DND-41 (cell line): ENCODE results near the gene PLEKHA6.

ENCODE experiments used
- ATAC-seq: fragments of 200-7000 bp; cut with Tn5 transposase; 3 replicates; pipeline ENCODE4 v1.9.1; 2021; ENCODE audit warnings: low read depth; ENCODE audit not compliant: insufficient read depth
- DNase-seq: peaks from one replicate; pipeline ENCODE4 v3.0.0-alpha.2; 2020
- H2AFZ ChIP-seq: 2 replicates; pipeline ENCODE4 v1.6.0; 2012; ENCODE audit warnings: low read depth, low read length
- H3K27ac ChIP-seq: 2 replicates; pipeline ENCODE4 v1.5.1; 2012; ENCODE audit warnings: low read length, inconsistent platforms
- H3K27me3 ChIP-seq: fragments of 200-600 bp; sonication (generic); 2 replicates; pipeline ENCODE4 v1.6.0; 2012; ENCODE audit warnings: low read length, mild to moderate bottlenecking, inconsistent platforms; ENCODE audit not compliant: insufficient read depth, poor library complexity
- H3K36me3 ChIP-seq: 2 replicates; pipeline ENCODE4 v1.5.1; 2012; ENCODE audit warnings: low read length, inconsistent platforms; ENCODE audit not compliant: insufficient read depth
- H3K4me1 ChIP-seq: 2 replicates; pipeline ENCODE4 v1.5.1; 2012; ENCODE audit warnings: mild to moderate bottlenecking, low read length; ENCODE audit not compliant: insufficient read depth
- H3K4me2 ChIP-seq: 2 replicates; pipeline ENCODE4 v1.6.0; 2012; ENCODE audit warnings: mild to moderate bottlenecking, moderate library complexity, low read length, inconsistent platforms; ENCODE audit not compliant: insufficient read depth
- H3K4me3 ChIP-seq, 2 experiments: fragments of 200-600 bp in 1 of 2; shearing (Covaris generic) in 1 of 2; 2 replicates each; pipeline ENCODE4 v1.5.1; 2012 to 2016; ENCODE audit warnings: inconsistent platforms in 2 of 2, low read length in 2 of 2, mild to moderate bottlenecking in 2 of 2, low read depth in 1 of 2, moderate library complexity in 1 of 2
- H3K79me2 ChIP-seq: 2 replicates; pipeline ENCODE4 v1.6.0; 2012; ENCODE audit warnings: low read length, inconsistent platforms; ENCODE audit not compliant: insufficient read depth
- H3K9ac ChIP-seq: 2 replicates; pipeline ENCODE4 v1.6.0; 2012; ENCODE audit warnings: low read depth, mild to moderate bottlenecking, inconsistent platforms, low read length, moderate library complexity
- H3K9me3 ChIP-seq: 2 replicates; pipeline ENCODE4 v1.5.1; 2012; ENCODE audit warnings: low read length, moderate library complexity, mild to moderate bottlenecking, inconsistent platforms; ENCODE audit not compliant: insufficient read depth, severe bottlenecking
- H4K20me1 ChIP-seq: 2 replicates; pipeline ENCODE4 v1.6.0; 2012; ENCODE audit warnings: low read length; ENCODE audit not compliant: insufficient read depth
- EZH2 ChIP-seq: IDR thresholded peaks from 3 replicates; pipeline ENCODE4 v1.6.1; 2012; ENCODE audit warnings: borderline replicate concordance, low read depth, mild to moderate bottlenecking, moderate library complexity, low read length, inconsistent platforms; ENCODE audit not compliant: severe bottlenecking
- TF ChIP-seq, protein P1 (sequence below): IDR thresholded peaks from 2 replicates; pipeline ENCODE4 v1.5.1; 2012; ENCODE audit warnings: borderline replicate concordance, low read length, moderate library complexity, mild to moderate bottlenecking; ENCODE audit not compliant: poor library complexity, severe bottlenecking; ENCODE audit errors: extremely low read depth

Gene PLEKHA6

DNA sequence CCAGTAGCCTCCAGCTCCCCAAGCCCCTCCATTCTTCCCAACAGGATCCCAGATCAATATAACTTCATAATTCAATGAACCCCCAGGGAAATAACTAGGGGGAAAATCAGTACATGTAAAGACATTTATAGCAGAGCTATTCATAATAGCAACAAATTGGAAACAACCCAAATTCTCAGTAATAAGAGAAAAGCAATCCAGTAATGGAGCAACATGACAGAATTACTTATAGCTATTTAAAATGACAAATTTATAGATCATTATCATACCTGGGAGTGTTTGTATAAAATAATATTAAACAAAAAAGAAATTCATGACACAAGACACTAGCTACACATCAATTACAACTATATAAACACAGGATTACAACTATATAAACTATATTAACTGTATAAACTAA, 20.2 kb downstream of the PLEKHA6 start:
- Histone ChIP-seq H3K36me3 (no peaks in the 10 kb centered on the region), H4K20me1 (no peaks in the 10 kb centered on the region), H2AFZ (no peak overlapping the region), H3K79me2 (no peaks in the 10 kb centered on the region), H3K27ac (no peak overlapping the region), H3K9ac (no peak overlapping the region), H3K4me1 (no peaks in the 10 kb centered on the region), H3K4me2 (no peak overlapping the region), H3K4me3 (no peak overlapping the region), H3K9me3 (no peaks in the 10 kb centered on the region), H3K27me3 (peaks cover 60% of the 10 kb centered on the region)
- TF ChIP-seq, protein P1, sequence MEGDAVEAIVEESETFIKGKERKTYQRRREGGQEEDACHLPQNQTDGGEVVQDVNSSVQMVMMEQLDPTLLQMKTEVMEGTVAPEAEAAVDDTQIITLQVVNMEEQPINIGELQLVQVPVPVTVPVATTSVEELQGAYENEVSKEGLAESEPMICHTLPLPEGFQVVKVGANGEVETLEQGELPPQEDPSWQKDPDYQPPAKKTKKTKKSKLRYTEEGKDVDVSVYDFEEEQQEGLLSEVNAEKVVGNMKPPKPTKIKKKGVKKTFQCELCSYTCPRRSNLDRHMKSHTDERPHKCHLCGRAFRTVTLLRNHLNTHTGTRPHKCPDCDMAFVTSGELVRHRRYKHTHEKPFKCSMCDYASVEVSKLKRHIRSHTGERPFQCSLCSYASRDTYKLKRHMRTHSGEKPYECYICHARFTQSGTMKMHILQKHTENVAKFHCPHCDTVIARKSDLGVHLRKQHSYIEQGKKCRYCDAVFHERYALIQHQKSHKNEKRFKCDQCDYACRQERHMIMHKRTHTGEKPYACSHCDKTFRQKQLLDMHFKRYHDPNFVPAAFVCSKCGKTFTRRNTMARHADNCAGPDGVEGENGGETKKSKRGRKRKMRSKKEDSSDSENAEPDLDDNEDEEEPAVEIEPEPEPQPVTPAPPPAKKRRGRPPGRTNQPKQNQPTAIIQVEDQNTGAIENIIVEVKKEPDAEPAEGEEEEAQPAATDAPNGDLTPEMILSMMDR, result no peak
- TF ChIP-seq EZH2, result no peak
- no peak for ATAC-seq
- DNase-seq, result no peak

DNA sequence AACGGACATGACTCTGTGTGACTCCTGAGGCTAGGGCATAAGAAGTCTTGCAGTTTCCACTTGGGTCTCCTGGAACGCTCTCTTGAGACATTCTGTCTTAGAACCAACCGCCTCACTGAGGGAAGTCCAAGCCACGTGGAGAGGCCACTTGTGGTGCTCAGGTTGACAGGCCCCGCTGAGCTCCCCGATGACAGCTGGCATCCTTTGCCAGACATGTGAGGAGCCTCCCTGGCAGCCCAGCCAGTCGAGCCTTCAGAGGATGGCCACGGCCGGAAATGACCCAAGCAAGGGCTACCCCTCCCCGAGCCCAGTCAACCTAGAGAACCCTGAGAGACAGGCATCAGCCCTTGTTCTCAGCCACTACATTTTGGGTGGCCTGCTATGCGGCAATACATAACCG, 20.7 kb downstream of the PLEKHA6 start:
- TF ChIP-seq EZH2, result no peak

DNA sequence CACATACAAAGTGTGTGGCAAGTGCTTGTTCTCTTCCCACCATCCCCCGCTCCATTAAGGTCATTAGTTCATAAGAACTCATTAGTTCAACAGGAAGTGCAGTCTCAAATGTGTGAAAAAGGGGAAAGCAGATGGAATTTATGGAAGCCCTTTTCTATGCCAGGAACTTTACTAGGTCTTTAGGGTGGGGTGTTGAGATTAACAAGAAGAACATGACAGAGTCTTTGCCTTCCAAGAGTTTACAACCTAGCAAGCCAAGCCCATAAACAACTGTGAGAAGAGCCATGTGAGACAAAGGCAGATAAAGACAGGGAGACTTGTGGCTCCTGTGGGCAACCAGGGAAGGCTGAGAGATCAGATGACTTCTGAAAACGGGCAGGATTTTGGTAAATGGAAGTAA, 21.4 kb downstream of the PLEKHA6 start:
- no peak overlapping the region for H3K4me3 ChIP-seq
- ATAC-seq, result no peak

More for the DNA sequence above, 20.7 kb downstream of the PLEKHA6 start:
- Histone ChIP-seq H3K9me3 (no peaks in the 10 kb centered on the region), H3K27ac (no peak overlapping the region), H3K4me2 (no peak overlapping the region), H3K79me2 (no peaks in the 10 kb centered on the region), H3K27me3 (peaks cover 62% of the 10 kb centered on the region), H4K20me1 (no peaks in the 10 kb centered on the region), H3K4me1 (no peaks in the 10 kb centered on the region), H3K4me3 (no peak overlapping the region), H2AFZ (no peak overlapping the region), H3K36me3 (no peaks in the 10 kb centered on the region), H3K9ac (no peak overlapping the region)
- ATAC-seq (no peak), DNase-seq (no peak)

DNA sequence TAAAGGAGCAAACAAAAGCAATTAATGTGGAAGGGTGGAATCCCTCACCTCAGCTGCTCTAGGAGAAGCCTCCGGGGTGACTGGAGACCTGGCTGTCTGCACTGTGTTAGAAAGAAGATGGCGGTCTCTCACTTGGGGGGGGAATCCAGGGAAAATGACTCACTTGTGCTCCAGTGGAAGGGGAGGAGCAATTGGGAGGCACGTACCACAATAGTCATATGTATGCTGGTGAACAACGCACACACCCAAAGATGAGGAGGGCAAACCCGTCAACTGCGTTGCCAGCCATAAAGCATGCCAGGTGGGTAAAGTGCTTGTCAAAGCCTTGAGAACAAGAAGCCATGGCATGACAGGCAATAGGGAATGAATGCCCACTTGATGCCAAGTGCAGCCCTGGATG, 22.1 kb downstream of the PLEKHA6 start:
- Histone ChIP-seq H4K20me1 (no peaks in the 10 kb centered on the region), H3K4me2 (no peak overlapping the region), H3K9me3 (no peaks in the 10 kb centered on the region), H2AFZ (no peak overlapping the region), H3K4me1 (no peaks in the 10 kb centered on the region), H3K9ac (no peak overlapping the region), H3K79me2 (no peaks in the 10 kb centered on the region), H3K36me3 (no peaks in the 10 kb centered on the region), H3K4me3 (no peak overlapping the region), H3K27ac (no peak overlapping the region), H3K27me3 (peaks cover 70% of the 10 kb centered on the region)
- DNase-seq (no peak), ATAC-seq (no peak)
- TF ChIP-seq, protein P1, result no peak
- TF ChIP-seq EZH2, result no peak

More for the DNA sequence above, 21.4 kb downstream of the PLEKHA6 start:
- no peak for DNase-seq
- Histone ChIP-seq H3K9ac (no peak overlapping the region), H3K27me3 (peaks cover 66% of the 10 kb centered on the region), H3K9me3 (no peaks in the 10 kb centered on the region), H3K4me2 (no peak overlapping the region), H4K20me1 (no peaks in the 10 kb centered on the region), H2AFZ (no peak overlapping the region), H3K4me1 (no peaks in the 10 kb centered on the region), H3K79me2 (no peaks in the 10 kb centered on the region), H3K36me3 (no peaks in the 10 kb centered on the region), H3K27ac (no peak overlapping the region)
- TF ChIP-seq EZH2, result no peak
- TF ChIP-seq, protein P1, result no peak
